Smooth muscle cell of the brain vasculature (primary cell): ENCODE results near the gene MINDY1.

ENCODE experiments used
- DNase-seq: peaks from one replicate; pipeline ENCODE4 v3.0.0-alpha.2; 2012; ENCODE audit warnings: low read depth, low spot score

Gene MINDY1

GRCh38 chr1:150985179-150985825 is 21.4 kb downstream of the MINDY1 start:
- no peak for DNase-seq

DNA sequence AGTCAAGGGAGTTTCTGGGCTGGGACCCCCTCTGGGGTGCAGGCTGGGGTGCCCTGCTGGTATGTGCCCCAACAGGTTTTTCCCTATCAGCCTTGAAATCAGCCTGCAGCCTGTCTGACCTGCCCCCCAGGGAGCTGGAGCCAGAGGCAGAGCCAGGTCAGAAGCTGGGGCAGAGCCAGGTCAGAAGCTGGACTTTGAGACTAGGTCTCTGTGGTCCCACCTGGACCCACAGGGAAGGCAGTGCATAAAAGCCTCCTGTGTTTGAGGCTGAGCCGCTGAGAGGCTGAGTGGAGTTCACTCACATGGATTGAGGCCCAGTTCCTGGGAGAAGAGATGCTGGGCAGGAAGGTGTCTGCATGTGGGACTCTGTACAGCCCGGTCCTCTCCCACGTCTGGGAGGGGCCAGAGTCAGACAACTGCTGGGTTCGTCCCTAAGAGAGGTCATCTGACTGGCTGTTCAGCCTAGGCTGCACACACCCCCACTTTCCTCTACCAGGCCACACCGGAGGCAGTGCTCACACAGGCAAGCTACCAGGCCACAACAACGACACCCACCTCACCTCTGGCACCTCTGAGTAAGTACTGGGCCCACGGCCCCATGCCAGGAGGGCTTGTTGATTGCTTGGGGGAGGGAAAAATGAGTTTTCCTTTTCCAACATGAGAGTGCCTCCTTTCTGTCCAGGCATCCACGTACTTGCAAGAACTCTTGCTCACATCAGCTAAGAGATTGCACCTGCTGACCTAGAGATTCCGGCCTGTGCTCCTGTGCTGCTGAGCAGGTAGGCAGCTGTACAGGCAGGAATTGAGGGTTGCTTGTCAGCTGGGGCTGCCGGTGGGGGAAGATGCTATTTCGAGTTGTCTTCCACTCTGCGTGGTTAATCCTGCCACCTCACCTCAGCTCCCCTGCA is 24.6 kb downstream of the MINDY1 start, which contains the start of gene ANXA9:
TSS of gene ANXA9 (plus strand) at position 488 of the 908 bp plus-strand sequence. CDS start 814 bp downstream, outside the sequence.
- no peak for DNase-seq

- DNase-seq: no peak
Observed at GRCh38 chr1:150981177-150981804, 25.4 kb downstream of the MINDY1 start.

DNA sequence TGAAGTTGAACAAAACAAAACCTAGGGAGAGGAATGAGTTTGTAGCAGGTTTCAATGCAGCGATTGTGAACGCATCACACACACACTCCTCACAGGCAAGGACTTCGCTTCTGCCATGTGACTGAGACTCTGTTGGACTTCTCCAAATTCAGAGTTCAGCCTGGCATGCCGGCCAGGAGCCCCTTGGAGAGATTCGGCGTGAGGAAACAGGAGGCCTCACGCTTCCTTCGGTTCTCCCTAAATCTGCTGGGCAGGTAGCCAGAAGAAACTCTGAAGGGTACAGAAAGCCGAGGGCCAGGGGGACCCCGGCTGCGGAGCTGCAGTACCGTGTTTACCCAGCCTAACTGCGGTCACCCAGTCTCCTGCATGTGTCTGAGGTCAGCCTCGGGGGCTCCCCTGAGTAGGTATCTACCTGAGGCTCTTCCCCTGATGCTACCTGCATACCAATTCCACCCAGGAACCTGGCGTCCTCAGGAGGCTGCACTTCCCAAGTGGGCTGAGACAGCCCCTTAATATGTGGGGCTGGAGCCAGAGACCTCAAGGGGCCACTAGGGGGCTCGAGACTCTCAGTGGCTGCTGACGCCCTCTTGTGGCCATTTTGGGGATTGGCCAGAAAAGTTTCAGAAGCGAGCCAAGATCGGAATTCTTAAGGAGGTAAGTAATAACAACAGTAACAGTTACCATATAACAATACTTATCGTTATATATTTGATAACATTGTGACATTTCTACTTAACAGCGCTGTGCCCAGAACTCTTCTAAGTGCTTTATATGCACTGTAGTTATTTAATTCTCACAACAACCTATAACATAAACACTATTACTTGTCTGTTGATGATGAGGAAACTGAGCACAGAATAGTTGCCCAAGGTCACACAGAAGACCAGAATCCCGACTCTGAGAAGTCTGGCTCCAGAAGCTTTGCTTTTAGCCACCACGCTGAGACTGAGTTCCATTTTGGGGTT is 27.3 kb downstream of the MINDY1 start:
- DNase-seq: peak; percentile 79

GRCh38 chr1:150976879-150977694 is 29.6 kb downstream of the MINDY1 start:
- no peak for DNase-seq

GRCh38 chr1:150976401-150976821 is 30.3 kb downstream of the MINDY1 start:
- no peak for DNase-seq

GRCh38 chr1:150974580-150975478 is 31.9 kb downstream of the MINDY1 start, which contains the start of gene CERS2:
CERS2 (minus strand) TSS chr1:150974835; CDS start chr1:150969090, 5,745 bp downstream.
- DNase-seq: no peak

DNA sequence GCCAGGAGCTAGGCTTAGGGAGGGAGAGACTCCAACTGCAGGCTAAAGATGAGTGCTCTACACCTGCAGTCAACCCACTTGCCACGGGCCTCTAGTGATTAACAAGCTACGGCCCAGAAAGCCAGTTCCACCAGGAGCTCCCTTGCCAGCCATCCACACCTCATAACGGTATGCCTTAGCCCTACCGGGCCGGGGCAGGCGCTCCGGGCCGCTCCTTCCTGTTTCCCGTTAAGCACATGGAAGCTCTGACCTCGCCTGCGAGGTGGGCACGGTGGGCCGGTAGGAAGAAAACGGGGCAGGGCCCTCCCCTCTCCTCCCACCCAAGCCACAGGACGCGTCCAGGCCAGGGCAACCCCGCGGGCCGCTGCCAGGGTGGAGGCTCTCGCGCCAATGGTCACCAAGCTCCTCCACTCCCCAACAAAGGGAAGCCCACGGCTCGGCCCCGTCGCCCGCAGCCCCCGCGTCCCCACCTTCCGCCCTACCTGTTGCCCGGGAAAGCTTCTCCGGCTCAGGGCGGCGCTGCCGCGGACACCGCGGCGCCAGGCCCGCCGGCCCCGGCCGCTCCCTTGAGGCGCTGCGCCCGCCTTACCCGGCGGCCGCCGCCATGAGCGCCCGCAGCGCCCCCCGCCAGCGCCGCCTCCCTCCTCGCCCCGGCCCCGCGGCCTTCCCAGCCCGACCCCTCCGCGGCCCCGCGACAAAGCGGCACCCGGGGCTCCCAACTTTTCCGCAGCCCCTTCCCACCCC is 32.7 kb downstream of the MINDY1 start:
- DNase-seq: no peak

GRCh38 chr1:150973258-150973835 is 33.4 kb downstream of the MINDY1 start:
- no peak for DNase-seq

GRCh38 chr1:150972417-150972940 is 34.2 kb downstream of the MINDY1 start:
- no peak for DNase-seq

- DNase-seq: no peak
Observed at GRCh38 chr1:150971583-150972416, 34.9 kb downstream of the MINDY1 start.

- no peak for DNase-seq
Observed at GRCh38 chr1:150970808-150971582, 35.7 kb downstream of the MINDY1 start.

DNA sequence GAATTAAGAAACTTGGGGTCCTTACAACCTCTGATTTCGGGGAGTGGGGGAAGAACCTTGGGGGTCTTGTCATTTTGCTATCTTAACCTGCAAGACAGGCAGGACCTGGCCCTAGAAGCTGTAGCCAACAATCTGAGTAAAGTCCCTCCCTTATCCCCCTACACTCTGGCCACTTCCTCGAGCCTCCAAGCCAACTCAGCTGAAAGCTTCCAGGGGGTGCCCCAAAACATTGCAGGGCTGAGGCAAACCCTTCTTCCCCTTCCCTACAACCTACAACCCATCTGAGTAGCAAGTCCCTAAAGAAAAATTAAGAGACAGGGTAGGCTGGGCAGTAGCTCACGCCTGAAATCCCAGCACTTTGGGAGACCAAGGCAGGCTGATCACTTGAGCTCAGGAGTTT is 37.1 kb downstream of the MINDY1 start:
- no peak for DNase-seq

DNA sequence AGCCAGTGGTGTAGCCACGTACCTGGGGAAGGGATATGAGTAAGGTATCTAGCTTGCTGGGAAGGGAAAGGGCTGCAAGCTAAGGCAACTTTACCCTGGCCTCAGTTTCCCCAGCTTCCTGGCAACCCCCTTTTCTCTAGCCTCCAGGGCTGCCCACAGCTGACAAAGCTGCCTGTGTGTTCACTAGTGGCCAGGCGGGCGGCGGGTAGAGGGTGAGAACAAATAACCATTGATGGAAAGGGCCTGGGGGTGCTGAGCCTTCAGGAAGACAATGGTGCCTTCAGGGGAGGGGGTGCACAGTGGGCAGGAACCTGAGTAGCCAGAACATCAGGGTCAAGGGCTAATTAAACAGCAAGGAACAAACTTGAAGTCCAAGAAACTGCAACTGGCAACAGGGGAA is 38.2 kb downstream of the MINDY1 start:
- no peak for DNase-seq

- no peak for DNase-seq
Observed at GRCh38 chr1:150967936-150968335, 38.8 kb downstream of the MINDY1 start.

- DNase-seq: no peak
Observed at GRCh38 chr1:150966011-150966410, 40.7 kb downstream of the MINDY1 start.
